K562 treated with DMSO at 1 percent for 4 hours (cell line): ENCODE results near the gene ARHGAP24. TPM values are rescaled to one million over a fixed set of nuclear protein-coding genes. Genes with fewer than 3 reads are reported as not detected.

Source experiments
- total RNA-seq: library from RNA; unstranded; fragments of 300-600 nt; gene quantifications from 2 replicates; pipeline ENCODE4 v1.2.3, GENCODE V29; 2022; ENCODE audit not compliant: insufficient read depth

Gene ARHGAP24
- total RNA-seq = 7.9 and 8.6 TPM in 2 replicates

DNA sequence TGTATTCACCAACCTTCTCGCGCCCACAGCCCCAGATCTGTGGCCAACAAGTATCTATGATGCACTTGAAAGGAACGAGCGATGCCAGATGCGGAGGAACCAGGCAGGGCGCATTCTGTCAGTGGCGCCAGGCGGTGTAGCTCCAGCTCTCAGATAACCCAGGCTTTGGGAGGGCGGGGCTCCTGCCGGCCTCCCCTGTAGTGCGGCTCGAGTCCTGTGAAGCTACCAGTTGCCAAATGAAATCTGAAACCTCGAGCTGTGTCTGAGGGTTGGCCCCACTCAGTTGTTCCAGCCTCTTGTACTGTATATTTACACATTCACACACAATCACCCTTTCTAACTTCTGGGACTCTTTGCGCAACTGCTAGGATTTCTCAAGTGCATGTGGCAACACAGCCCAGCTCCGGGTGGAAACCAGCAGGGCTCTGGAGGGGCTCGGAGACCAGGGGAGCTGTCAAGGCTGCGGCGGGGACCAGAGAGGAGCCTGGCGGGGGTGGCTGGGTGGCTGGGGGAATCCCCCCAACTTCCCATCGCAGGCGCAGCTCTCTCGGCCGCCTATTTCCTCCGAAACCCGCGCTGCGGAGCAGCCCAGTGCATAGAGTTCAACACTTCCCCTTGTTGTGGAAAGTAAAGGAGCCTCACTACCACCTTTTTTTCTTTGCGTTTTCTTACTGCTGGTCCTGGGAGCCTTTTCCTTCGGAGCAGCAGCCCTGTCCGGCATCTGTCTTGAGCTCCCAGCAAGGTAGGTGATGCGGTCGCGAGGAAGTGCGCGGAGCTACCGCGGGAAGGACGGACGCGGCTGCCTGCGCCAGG lies at the start of gene ARHGAP24:
TSS of gene ARHGAP24 (plus strand) at position 333 of the 813 bp plus-strand sequence.

